Smooth muscle cell (in vitro differentiated cells): ENCODE data around the gene WDR49. TPM values are rescaled to one million over a fixed set of nuclear protein-coding genes. Genes with fewer than 3 reads are reported as not detected.

Source experiments
- DNase-seq: peaks from one replicate; lab custom pipeline; 2025; ENCODE audit not compliant: unreplicated experiment; lab: John Stamatoyannopoulos, UW
- H2AFZ ChIP-seq: fragments of 200-600 bp; sonication (generic); 2 replicates; pipeline ENCODE4 v1.6.0; 2016; ENCODE audit warnings: antibody characterized with exemption, low read depth, mild to moderate bottlenecking
- H3F3A ChIP-seq: fragments of 200-600 bp; sonication (generic); 2 replicates; pipeline ENCODE4 v1.6.0; 2017; ENCODE audit warnings: antibody characterized with exemption, low read depth
- H3K27ac ChIP-seq: fragments of 200-600 bp; sonication (generic); 2 replicates; pipeline ENCODE4 v1.5.1; 2016; ENCODE audit warnings: low read depth, mild to moderate bottlenecking
- H3K27me3 ChIP-seq: fragments of 200-600 bp; sonication (generic); 2 replicates; pipeline ENCODE4 v1.6.1; 2016; ENCODE audit warnings: low read depth, mild to moderate bottlenecking
- H3K36me3 ChIP-seq: fragments of 200-600 bp; sonication (generic); 2 replicates; pipeline ENCODE4 v1.5.1; 2016; ENCODE audit warnings: low read depth
- H3K4me1 ChIP-seq: fragments of 200-600 bp; sonication (generic); 2 replicates; pipeline ENCODE4 v1.5.1; 2016; ENCODE audit warnings: low read depth
- H3K4me2 ChIP-seq: fragments of 200-600 bp; sonication (generic); 2 replicates; pipeline ENCODE4 v1.6.0; 2016; ENCODE audit warnings: mild to moderate bottlenecking
- H3K4me3 ChIP-seq: fragments of 200-600 bp; sonication (generic); 2 replicates; pipeline ENCODE4 v1.5.1; 2016; ENCODE audit warnings: mild to moderate bottlenecking
- H3K79me2 ChIP-seq: fragments of 200-600 bp; sonication (generic); 2 replicates; pipeline ENCODE4 v1.6.0; 2016; ENCODE audit warnings: low read depth, mild to moderate bottlenecking
- H3K9ac ChIP-seq: fragments of 200-600 bp; sonication (generic); 2 replicates; pipeline ENCODE4 v1.6.0; 2016; ENCODE audit warnings: low read depth
- H3K9me3 ChIP-seq: fragments of 200-600 bp; sonication (generic); replicated peaks from 2 replicates; pipeline ENCODE4 v1.5.1; 2016; ENCODE audit warnings: low read depth
- H4K20me1 ChIP-seq: fragments of 200-600 bp; sonication (generic); 2 replicates; pipeline ENCODE4 v1.6.0; 2016; ENCODE audit warnings: low read depth
- WGBS: methylation state at CpG from one replicate; pipeline ENCODE4 v1.1.7; 2016; ENCODE audit warnings: low lambda C conversion rate; 5-methylcytosine and 5-hydroxymethylcytosine counted together
- polyA plus RNA-seq: library from polyadenylated mRNA; unstranded; fragments of >200 nt; fragmentation: Nextera tagmentation; extraction: Ambion mirVana; gene quantifications from 2 replicates; pipeline ENCODE4 v1.2.1, GENCODE V29; 2016
- total RNA-seq: library from RNA; depleted of rRNA; stranded (reverse); fragments of >200 nt; gene quantifications from 2 replicates; pipeline ENCODE4 v1.2.3, GENCODE V29; 2014
- TF ChIP-seq, protein P1 (sequence below): fragments of 200-600 bp; sonication (generic); IDR thresholded peaks from 2 replicates; pipeline ENCODE4 v1.5.1; 2017; ENCODE audit warnings: borderline replicate concordance, mild to moderate bottlenecking, antibody characterized with exemption; ENCODE audit not compliant: insufficient read depth, poor library complexity, severe bottlenecking

The WDR49 gene
- total and polyA plus RNA-seq, 2 experiments from 2014 or later: 0.09 TPM; not detected in 1

DNA sequence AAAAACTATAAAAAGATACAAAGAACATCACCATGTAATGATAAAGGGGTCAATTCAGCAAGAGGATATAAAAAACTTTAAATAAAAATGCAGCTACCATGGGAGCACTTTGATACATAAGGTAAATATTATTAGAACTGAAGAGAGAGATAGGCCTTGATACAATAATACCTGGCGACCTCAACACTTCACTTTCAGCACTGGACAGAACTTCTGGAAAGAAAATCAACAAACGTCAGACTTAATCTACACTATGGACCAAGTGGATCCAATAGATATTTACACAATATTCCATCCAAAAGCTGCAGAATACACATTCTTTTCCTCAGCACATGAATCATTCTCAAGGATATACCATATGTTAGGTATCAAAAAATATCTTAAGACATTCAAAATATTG, 42.0 kb downstream of the WDR49 start:
- no peaks in the 10 kb centered on the region for H4K20me1 ChIP-seq
- no peak overlapping the region for H3K4me2 ChIP-seq
- H3K27me3 ChIP-seq: no peaks in the 10 kb centered on the region
- H3F3A ChIP-seq: no peaks in the 10 kb centered on the region
- H3K27ac ChIP-seq: no peak overlapping the region
- H3K9me3 ChIP-seq: no peaks in the 10 kb centered on the region
- DNase-seq: no peak
- H3K36me3 ChIP-seq: no peaks in the 10 kb centered on the region
- TF ChIP-seq, protein P1, sequence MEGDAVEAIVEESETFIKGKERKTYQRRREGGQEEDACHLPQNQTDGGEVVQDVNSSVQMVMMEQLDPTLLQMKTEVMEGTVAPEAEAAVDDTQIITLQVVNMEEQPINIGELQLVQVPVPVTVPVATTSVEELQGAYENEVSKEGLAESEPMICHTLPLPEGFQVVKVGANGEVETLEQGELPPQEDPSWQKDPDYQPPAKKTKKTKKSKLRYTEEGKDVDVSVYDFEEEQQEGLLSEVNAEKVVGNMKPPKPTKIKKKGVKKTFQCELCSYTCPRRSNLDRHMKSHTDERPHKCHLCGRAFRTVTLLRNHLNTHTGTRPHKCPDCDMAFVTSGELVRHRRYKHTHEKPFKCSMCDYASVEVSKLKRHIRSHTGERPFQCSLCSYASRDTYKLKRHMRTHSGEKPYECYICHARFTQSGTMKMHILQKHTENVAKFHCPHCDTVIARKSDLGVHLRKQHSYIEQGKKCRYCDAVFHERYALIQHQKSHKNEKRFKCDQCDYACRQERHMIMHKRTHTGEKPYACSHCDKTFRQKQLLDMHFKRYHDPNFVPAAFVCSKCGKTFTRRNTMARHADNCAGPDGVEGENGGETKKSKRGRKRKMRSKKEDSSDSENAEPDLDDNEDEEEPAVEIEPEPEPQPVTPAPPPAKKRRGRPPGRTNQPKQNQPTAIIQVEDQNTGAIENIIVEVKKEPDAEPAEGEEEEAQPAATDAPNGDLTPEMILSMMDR: no peak
- H3K4me1 ChIP-seq: no peaks in the 10 kb centered on the region
- H3K9ac ChIP-seq: no peak overlapping the region
- no peaks in the 10 kb centered on the region for H3K79me2 ChIP-seq
- no peak overlapping the region for H3K4me3 ChIP-seq
- no peak overlapping the region for H2AFZ ChIP-seq
- WGBS: 83% methylated on average over 2 of the region's 2 CpGs

DNA sequence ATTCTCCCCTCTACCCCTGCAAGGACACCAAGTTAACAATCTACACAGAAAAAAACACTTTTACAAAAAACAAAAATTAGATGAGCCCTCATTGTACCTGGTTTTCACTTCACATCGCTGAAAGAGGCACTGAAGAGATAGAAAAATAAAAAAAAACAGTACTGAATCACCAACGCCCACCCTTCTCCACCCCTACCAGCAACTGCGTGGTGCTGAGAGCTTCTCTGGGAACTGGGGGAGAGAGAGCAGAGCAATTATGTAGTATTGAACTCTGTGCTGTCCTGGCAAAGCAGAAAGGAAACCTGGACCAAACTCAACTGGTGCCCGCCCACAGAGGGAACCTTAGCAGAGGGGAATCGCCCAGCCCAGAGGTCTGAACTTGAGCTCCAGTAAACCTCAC, 44.6 kb downstream of the WDR49 start:
- H3K9ac ChIP-seq: no peak overlapping the region
- no peaks in the 10 kb centered on the region for H4K20me1 ChIP-seq
- TF ChIP-seq, protein P1: no peak
- no peaks in the 10 kb centered on the region for H3F3A ChIP-seq
- no peaks in the 10 kb centered on the region for H3K27me3 ChIP-seq
- no peaks in the 10 kb centered on the region for H3K36me3 ChIP-seq
- no peaks in the 10 kb centered on the region for H3K79me2 ChIP-seq
- H3K27ac ChIP-seq: no peak overlapping the region
- H3K4me3 ChIP-seq: no peak overlapping the region
- H3K4me1 ChIP-seq: no peaks in the 10 kb centered on the region
- 85% methylated on average over 5 of the region's 5 CpGs for WGBS
- H3K9me3 ChIP-seq: no peaks in the 10 kb centered on the region
- no peak overlapping the region for H2AFZ ChIP-seq
- no peak for DNase-seq
- no peak overlapping the region for H3K4me2 ChIP-seq

DNA sequence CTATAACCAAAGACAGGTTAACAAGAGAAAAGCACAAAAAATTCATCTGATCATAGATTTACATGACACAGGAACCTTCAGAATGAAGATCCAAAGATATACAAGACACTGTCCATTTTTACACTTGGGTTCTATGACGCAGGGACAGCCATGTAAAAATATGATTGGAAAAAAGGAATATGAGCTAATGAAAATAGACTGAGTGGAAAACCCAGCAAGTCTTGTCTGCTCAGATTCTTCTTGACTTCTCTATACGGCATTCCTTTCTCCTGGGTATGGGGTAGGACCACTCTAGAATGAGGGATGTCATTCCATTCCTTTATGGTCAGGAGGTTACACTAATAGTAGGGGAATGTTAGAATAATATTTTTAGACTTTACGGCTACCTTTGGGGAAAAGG, 46.9 kb downstream of the WDR49 start:
- Histone ChIP-seq H3K4me2 (no peak overlapping the region), H3K36me3 (no peaks in the 10 kb centered on the region), H3K9ac (no peak overlapping the region), H2AFZ (no peak overlapping the region), H3K9me3 (no peaks in the 10 kb centered on the region), H3K27ac (no peak overlapping the region), H3K27me3 (no peaks in the 10 kb centered on the region), H3F3A (no peaks in the 10 kb centered on the region), H4K20me1 (no peaks in the 10 kb centered on the region), H3K4me1 (peaks cover 9% of the 10 kb centered on the region), H3K79me2 (no peaks in the 10 kb centered on the region), H3K4me3 (no peak overlapping the region)
- 87% methylated on average over 3 of the region's 3 CpGs for WGBS
- DNase-seq: no peak
- TF ChIP-seq, protein P1: no peak

DNA sequence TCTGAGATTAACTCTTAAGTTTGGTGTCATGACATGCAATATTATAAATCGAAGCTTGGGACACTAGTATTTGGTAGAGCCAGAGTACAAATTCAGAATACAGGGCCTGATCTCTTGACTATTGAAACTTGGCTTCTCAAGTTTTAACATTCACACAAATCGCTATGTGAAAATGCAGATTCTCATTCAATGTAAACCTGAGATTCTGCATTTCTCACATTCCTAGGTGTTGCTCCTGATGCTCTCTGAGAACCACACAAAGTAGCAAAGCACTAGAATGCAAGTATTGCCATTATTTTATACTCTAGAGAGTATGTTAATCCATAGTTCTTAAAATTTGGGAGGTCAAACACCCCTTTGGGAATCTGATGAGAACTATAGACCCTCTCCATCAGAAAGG, 47.9 kb downstream of the WDR49 start:
- TF ChIP-seq, protein P1: no peak
- H3K79me2 ChIP-seq: no peaks in the 10 kb centered on the region
- H4K20me1 ChIP-seq: no peaks in the 10 kb centered on the region
- no peak overlapping the region for H3K4me3 ChIP-seq
- no peak overlapping the region for H2AFZ ChIP-seq
- no peaks in the 10 kb centered on the region for H3K9me3 ChIP-seq
- no peak for DNase-seq
- H3K4me2 ChIP-seq: no peak overlapping the region
- H3K4me1 ChIP-seq: peaks cover 13% of the 10 kb centered on the region
- no peaks in the 10 kb centered on the region for H3K36me3 ChIP-seq
- H3K9ac ChIP-seq: no peak overlapping the region
- no peaks in the 10 kb centered on the region for H3F3A ChIP-seq
- 62% methylated on average over 2 of the region's 2 CpGs for WGBS
- no peak overlapping the region for H3K27ac ChIP-seq
- no peaks in the 10 kb centered on the region for H3K27me3 ChIP-seq
